Measurements from ENCODE around the gene TMEM138.

- TF ChIP-seq POLR2A (IDR thresholded peaks at IDR 0.05; ENCODE audit: low read depth, low read length), result no peak
- TF ChIP-seq CTCF (conservative IDR thresholded peaks at IDR 0.05; ENCODE audit: low read depth, low read length), result no peak
These were observed 18.7 kb downstream of the TMEM138 start for GRCh38 chr11:61380884-61381283.

Measured in IMR-90 (cell line).